SK-N-SH (cell line): ENCODE data around the gene CDH3. TPM values are rescaled to one million over a fixed set of nuclear protein-coding genes. Genes with fewer than 3 reads are reported as not detected.

Source experiments
- CTCF ChIA-PET: fragments of 300-600, 350-600 bp; formaldehyde crosslinking; extraction: SDS; loops from one replicate; lab custom pipeline; 2021; lab: Yijun Ruan, JAX
- POLR2A ChIA-PET: fragments of 350-600 bp; sonication (Branson Sonifier 250); formaldehyde crosslinking; extraction: SDS; loops from one replicate; lab custom pipeline; 2020; ENCODE audit warnings: antibody characterized with exemption, inconsistent platforms; lab: Yijun Ruan, JAX
- DNase-seq: peaks from one replicate; pipeline ENCODE4 v3.0.0; 2012
- H2AFZ ChIP-seq: fragments of 200-600 bp; sonication (generic); 2 replicates; pipeline ENCODE4 v1.8.1; 2016; ENCODE audit warnings: antibody characterized with exemption, mild to moderate bottlenecking, low read depth
- H3F3A ChIP-seq: fragments of 200-600 bp; sonication (generic); replicated peaks from 2 replicates; pipeline ENCODE3; 2016; ENCODE audit warnings: antibody characterized with exemption, mild to moderate bottlenecking; ENCODE audit not compliant: insufficient read depth
- H3K27ac ChIP-seq, 2 experiments: fragments of 200-500 bp in 1 of 2; fragments of 200-600 bp in 1 of 2; sonication (Bioruptor generic) in 1 of 2; sonication (generic), shearing (Covaris generic) in 1 of 2; 2 replicates each; pipeline versions ENCODE4 v1.5.1 to v1.6.1; 2014 to 2016; ENCODE audit warnings: low read depth in 2 of 2, inconsistent platforms in 1 of 2, low read length in 1 of 2, mild to moderate bottlenecking in 1 of 2, mixed read lengths in 1 of 2
- H3K27me3 ChIP-seq: fragments of 200-600 bp; sonication (generic), shearing (Covaris generic); 2 replicates; pipeline ENCODE4 v1.6.1; 2016; ENCODE audit warnings: mixed run types; ENCODE audit not compliant: insufficient read depth
- H3K36me3 ChIP-seq, 2 experiments: fragments of 200-500 bp in 1 of 2; fragments of 200-600 bp in 1 of 2; sonication (Bioruptor generic) in 1 of 2; sonication (generic) in 1 of 2; replicated peaks in 1 of 2; 2 replicates each; pipeline versions ENCODE3 to v1.5.1; 2014 to 2016; ENCODE audit warnings: low read length in 1 of 2, mild to moderate bottlenecking in 1 of 2; ENCODE audit not compliant: insufficient read depth in 2 of 2, control insufficient read depth in 1 of 2
- H3K4me1 ChIP-seq, 2 experiments: fragments of 200-500 bp in 1 of 2; fragments of 200-600 bp in 1 of 2; sonication (Bioruptor generic) in 1 of 2; sonication (generic), shearing (Covaris generic) in 1 of 2; 2 replicates each; pipeline versions ENCODE4 v1.5.1 to v1.6.1; 2014 to 2016; ENCODE audit warnings: low read depth in 1 of 2, low read length in 1 of 2, mixed run types in 1 of 2; ENCODE audit not compliant: insufficient read depth in 2 of 2, control insufficient read depth in 1 of 2
- H3K4me2 ChIP-seq: fragments of 200-600 bp; sonication (generic), shearing (Covaris generic); 2 replicates; pipeline ENCODE4 v1.6.1; 2017; ENCODE audit warnings: mixed run types
- H3K4me3 ChIP-seq, 2 experiments: fragments of 200-500 bp in 1 of 2; fragments of 200-600 bp in 1 of 2; sonication (Bioruptor generic) in 1 of 2; sonication (generic), shearing (Covaris generic) in 1 of 2; 2 replicates each; pipeline versions ENCODE4 v1.5.1 to v1.8.1; 2014 to 2016; ENCODE audit warnings: low read depth in 2 of 2, inconsistent platforms in 1 of 2, low read length in 1 of 2, mild to moderate bottlenecking in 1 of 2, mixed read lengths in 1 of 2, moderate library complexity in 1 of 2
- H3K79me2 ChIP-seq: fragments of 200-600 bp; sonication (generic); 2 replicates; pipeline ENCODE4 v1.8.1; 2017; ENCODE audit warnings: mild to moderate bottlenecking; ENCODE audit not compliant: insufficient read depth
- H3K9ac ChIP-seq: fragments of 200-600 bp; sonication (generic); 2 replicates; pipeline ENCODE4 v1.6.1; 2017; ENCODE audit warnings: mixed run types
- H3K9me2 ChIP-seq: fragments of 200-600 bp; sonication (generic); 2 replicates; pipeline ENCODE4 v1.6.1; 2017; ENCODE audit warnings: mixed run types
- H3K9me3 ChIP-seq: fragments of 200-600 bp; sonication (generic); 2 replicates; pipeline ENCODE4 v1.6.1; 2017; ENCODE audit warnings: mixed run types, mild to moderate bottlenecking, moderate library complexity
- H4K20me1 ChIP-seq: fragments of 200-600 bp; sonication (generic); 2 replicates; pipeline ENCODE4 v1.6.1; 2017; ENCODE audit warnings: mild to moderate bottlenecking, mixed run types; ENCODE audit not compliant: insufficient read depth
- CHD2 ChIP-seq: fragments of 150-350 bp; IDR thresholded peaks from 2 replicates; pipeline ENCODE4 v1.6.1; 2018; ENCODE audit warnings: low read length; ENCODE audit not compliant: partially characterized antibody
- ELF1 ChIP-seq: IDR thresholded peaks from 2 replicates; pipeline ENCODE4 v1.4.0; 2012
- EP300 ChIP-seq, 2 experiments: IDR thresholded peaks; 2 replicates each; pipeline versions ENCODE4 v1.4.0 to v1.6.1; 2012; ENCODE audit warnings: borderline replicate concordance in 1 of 2, low read depth in 1 of 2, low read length in 1 of 2
- EZH2phosphoT487 ChIP-seq: fragments of 200-600 bp; sonication (generic); IDR thresholded peaks from 2 replicates; pipeline ENCODE4 v1.6.1; 2017; ENCODE audit warnings: low read depth, mixed run types, mild to moderate bottlenecking, antibody characterized with exemption, moderate library complexity, borderline replicate concordance
- FOXJ3 ChIP-seq: sonication (generic); formaldehyde crosslinking; IDR thresholded peaks from 2 replicates; pipeline ENCODE4 v1.5.1; 2020; ENCODE audit warnings: mild to moderate bottlenecking, missing genetic modification reagents
- GATA2 ChIP-seq: sonication (generic); formaldehyde crosslinking; IDR thresholded peaks from 2 replicates; pipeline ENCODE4 v1.5.0; 2020; ENCODE audit warnings: mild to moderate bottlenecking, missing genetic modification reagents
- MEF2A ChIP-seq: IDR thresholded peaks from 2 replicates; pipeline ENCODE4 v1.4.0; 2012; ENCODE audit warnings: low read depth, borderline replicate concordance
- PBX3 ChIP-seq: IDR thresholded peaks from 2 replicates; pipeline ENCODE4; 2012
- RCOR1 ChIP-seq: fragments of 150-350 bp; IDR thresholded peaks from 2 replicates; pipeline ENCODE4 v1.6.1; 2017; ENCODE audit warnings: antibody characterized with exemption, low read length
- SIN3A ChIP-seq: IDR thresholded peaks from 2 replicates; pipeline ENCODE4 v1.6.1; 2012; ENCODE audit warnings: low read depth, mild to moderate bottlenecking, low read length, moderate library complexity, borderline replicate concordance
- TAF1 ChIP-seq: IDR thresholded peaks from 2 replicates; pipeline ENCODE4 v1.6.1; 2012; ENCODE audit warnings: low read depth, mild to moderate bottlenecking, low read length, moderate library complexity, borderline replicate concordance
- TEAD4 ChIP-seq: IDR thresholded peaks from 2 replicates; pipeline ENCODE4 v1.4.0; 2012; ENCODE audit warnings: mild to moderate bottlenecking, borderline replicate concordance; ENCODE audit not compliant: insufficient read depth
- USF2 ChIP-seq: fragments of 150-350 bp; IDR thresholded peaks from 2 replicates; pipeline ENCODE4 v1.6.1; 2017; ENCODE audit warnings: antibody characterized with exemption, low read length, low read depth, borderline replicate concordance
- WGBS: methylation state at CpG from one replicate; pipeline ENCODE4 v1.1.6; 2017; ENCODE audit warnings: low lambda C conversion rate; 5-methylcytosine and 5-hydroxymethylcytosine counted together
- polyA plus RNA-seq, 3 experiments: library from polyadenylated mRNA; depleted of rRNA; stranded (reverse); fragments of >200 nt; gene quantifications; 2 replicates each; pipeline ENCODE4 v1.2.3, GENCODE V29; 2012
- small RNA-seq, 7 experiments: library from RNA; depleted of rRNA; stranded (forward); fragments of <200 nt; gene quantifications; one replicate each; pipeline ENCODE3, GENCODE V24; 2012
- TF ChIP-seq, protein P1 (sequence below): fragments of 150-350 bp; IDR thresholded peaks from 2 replicates; pipeline ENCODE4 v1.6.1; 2016; ENCODE audit warnings: mild to moderate bottlenecking, low read depth, low read length
- TF ChIP-seq, protein P2 (sequence below): fragments of 200-600 bp; sonication (generic); IDR thresholded peaks from 2 replicates; pipeline ENCODE4 v1.6.1; 2017; ENCODE audit warnings: antibody characterized with exemption, mild to moderate bottlenecking, moderate library complexity
- TF ChIP-seq, protein P3 (sequence below): IDR thresholded peaks from 2 replicates; pipeline ENCODE4 v1.4.0; 2012; ENCODE audit warnings: low read depth

CDH3 gene
- polyA plus RNA-seq, 1 of the 3 experiments (the other 2 are of a cell fraction) = not detected

GRCh38 chr16:68749432-68749831, 104.3 kb downstream of the CDH3 start:
- H3K9ac ChIP-seq = no peak overlapping the region
- H3K27ac ChIP-seq = no peak overlapping the region
- no peak overlapping the region for H3K4me3 ChIP-seq
- 47% methylated on average over 2 of the region's 3 CpGs for WGBS
- no peaks in the 10 kb centered on the region for H3F3A ChIP-seq
- no peaks in the 10 kb centered on the region for H3K36me3 ChIP-seq
- CTCF ChIA-PET = no interaction called here
- POLR2A ChIA-PET = no interaction called here
- H3K4me1 ChIP-seq = no peaks in the 10 kb centered on the region
- no peaks in the 10 kb centered on the region for H3K9me3 ChIP-seq
- no peak overlapping the region for H2AFZ ChIP-seq
- H4K20me1 ChIP-seq = no peaks in the 10 kb centered on the region
- no peaks in the 10 kb centered on the region for H3K9me2 ChIP-seq
- H3K4me2 ChIP-seq = no peak overlapping the region
- DNase-seq = no peak
- no peaks in the 10 kb centered on the region for H3K27me3 ChIP-seq
- no peaks in the 10 kb centered on the region for H3K79me2 ChIP-seq
- TF ChIP-seq, protein P1, sequence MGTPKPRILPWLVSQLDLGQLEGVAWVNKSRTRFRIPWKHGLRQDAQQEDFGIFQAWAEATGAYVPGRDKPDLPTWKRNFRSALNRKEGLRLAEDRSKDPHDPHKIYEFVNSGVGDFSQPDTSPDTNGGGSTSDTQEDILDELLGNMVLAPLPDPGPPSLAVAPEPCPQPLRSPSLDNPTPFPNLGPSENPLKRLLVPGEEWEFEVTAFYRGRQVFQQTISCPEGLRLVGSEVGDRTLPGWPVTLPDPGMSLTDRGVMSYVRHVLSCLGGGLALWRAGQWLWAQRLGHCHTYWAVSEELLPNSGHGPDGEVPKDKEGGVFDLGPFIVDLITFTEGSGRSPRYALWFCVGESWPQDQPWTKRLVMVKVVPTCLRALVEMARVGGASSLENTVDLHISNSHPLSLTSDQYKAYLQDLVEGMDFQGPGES = no peak
- TF ChIP-seq EZH2phosphoT487 (no peak), RCOR1 (no peak), CHD2 (no peak), FOXJ3 (CRISPR knock-in tag) (no peak), EP300 (IDR thresholded peaks at IDR 0.05; ENCODE audit: borderline replicate concordance in 1 of 2, low read depth in 1 of 2, low read length in 1 of 2) (no peak), ELF1 (no peak), USF2 (no peak), MEF2A (no peak), PBX3 (no peak), GATA2 (CRISPR knock-in tag) (no peak), TEAD4 (no peak), SIN3A (no peak), TAF1 (no peak)
- TF ChIP-seq, protein P2, sequence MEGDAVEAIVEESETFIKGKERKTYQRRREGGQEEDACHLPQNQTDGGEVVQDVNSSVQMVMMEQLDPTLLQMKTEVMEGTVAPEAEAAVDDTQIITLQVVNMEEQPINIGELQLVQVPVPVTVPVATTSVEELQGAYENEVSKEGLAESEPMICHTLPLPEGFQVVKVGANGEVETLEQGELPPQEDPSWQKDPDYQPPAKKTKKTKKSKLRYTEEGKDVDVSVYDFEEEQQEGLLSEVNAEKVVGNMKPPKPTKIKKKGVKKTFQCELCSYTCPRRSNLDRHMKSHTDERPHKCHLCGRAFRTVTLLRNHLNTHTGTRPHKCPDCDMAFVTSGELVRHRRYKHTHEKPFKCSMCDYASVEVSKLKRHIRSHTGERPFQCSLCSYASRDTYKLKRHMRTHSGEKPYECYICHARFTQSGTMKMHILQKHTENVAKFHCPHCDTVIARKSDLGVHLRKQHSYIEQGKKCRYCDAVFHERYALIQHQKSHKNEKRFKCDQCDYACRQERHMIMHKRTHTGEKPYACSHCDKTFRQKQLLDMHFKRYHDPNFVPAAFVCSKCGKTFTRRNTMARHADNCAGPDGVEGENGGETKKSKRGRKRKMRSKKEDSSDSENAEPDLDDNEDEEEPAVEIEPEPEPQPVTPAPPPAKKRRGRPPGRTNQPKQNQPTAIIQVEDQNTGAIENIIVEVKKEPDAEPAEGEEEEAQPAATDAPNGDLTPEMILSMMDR = no peak
- TF ChIP-seq, protein P3, sequence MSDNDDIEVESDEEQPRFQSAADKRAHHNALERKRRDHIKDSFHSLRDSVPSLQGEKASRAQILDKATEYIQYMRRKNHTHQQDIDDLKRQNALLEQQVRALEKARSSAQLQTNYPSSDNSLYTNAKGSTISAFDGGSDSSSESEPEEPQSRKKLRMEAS = no peak
- TF ChIP-seq, all 33 proteins: peak for 0

Small RNAs within 50 kb of the gene (small RNA-seq; reads per million reads assigned to genes)
- gene HSPE1P5 (0 reads per million in 7 experiments), gene RF01233 (0 reads per million in 7 experiments), gene RNA5SP429 (0 to 3.6 (median 0.40) reads per million in 7 experiments)

Other genes starting within 250 kb of the CDH3 start
- gene SMPD3, start 196.8 kb upstream of the CDH3 start, polyA plus RNA-seq (2012; rRNA removed) = 0.19 and 0.38 TPM in 2 replicates
- gene ZFP90, start 106.0 kb upstream of the CDH3 start, polyA plus RNA-seq (2012; rRNA removed) = 9.9 and 13.2 TPM in 2 replicates
- not detected in 2 replicates for gene CDH1, start 92.0 kb downstream of the CDH3 start, polyA plus RNA-seq (2012; rRNA removed)
- 5.5 and 6.5 TPM in 2 replicates for gene TANGO6, start 198.2 kb downstream of the CDH3 start, polyA plus RNA-seq (2012; rRNA removed)